ENCODE results near the gene MKI67. TPM values are rescaled to one million over a fixed set of nuclear protein-coding genes. Genes with fewer than 3 reads are reported as not detected.

Gene MKI67
- total RNA-seq, 2 donors from 2014 or later, result 10.8 to 39.5 TPM

DNA sequence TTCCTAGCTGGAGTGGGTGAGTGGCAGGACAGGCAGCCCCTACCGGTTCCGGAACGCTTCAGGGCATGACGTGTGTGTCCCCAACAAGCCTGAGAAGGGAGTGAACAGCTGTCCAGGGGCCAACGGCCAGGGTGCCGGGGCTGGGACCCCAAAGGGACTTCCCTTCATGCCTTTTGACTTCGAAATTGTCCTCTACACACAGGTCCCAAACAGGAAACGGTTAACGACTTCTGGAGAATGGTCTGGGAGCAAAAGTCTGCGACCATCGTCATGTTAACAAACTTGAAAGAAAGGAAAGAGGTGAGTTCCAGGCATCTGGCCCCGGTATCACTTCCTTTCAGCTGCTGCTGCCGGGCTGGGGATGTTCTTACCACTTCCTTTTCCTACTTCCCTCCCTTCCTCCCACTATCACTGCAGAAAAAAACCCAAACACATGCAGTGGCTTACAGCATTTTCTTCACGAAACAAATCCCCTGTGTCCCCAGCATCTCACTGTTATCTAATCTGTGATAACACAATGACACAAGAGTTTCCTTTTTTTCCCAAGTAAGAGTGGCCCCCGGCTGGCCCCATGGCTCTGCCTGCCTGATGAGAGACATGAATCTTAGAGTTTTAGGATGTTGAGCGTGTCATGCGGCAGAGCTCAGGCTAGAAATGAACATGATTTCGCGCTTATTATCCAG lies 63.2 kb downstream of the MKI67 start:
- intact Hi-C loops (cut with DNase I, micrococcal nuclease), result no loop called here
- ATAC-seq (no peak), DNase-seq (peak in 1 of 2 donors; percentile 46)

GRCh38 chr10:128062331-128062880 lies 63.8 kb downstream of the MKI67 start:
- ATAC-seq (no peak), DNase-seq (peak in 1 of 2 donors; percentile 29)
- intact Hi-C loops (cut with DNase I, micrococcal nuclease), result no loop called here

DNA sequence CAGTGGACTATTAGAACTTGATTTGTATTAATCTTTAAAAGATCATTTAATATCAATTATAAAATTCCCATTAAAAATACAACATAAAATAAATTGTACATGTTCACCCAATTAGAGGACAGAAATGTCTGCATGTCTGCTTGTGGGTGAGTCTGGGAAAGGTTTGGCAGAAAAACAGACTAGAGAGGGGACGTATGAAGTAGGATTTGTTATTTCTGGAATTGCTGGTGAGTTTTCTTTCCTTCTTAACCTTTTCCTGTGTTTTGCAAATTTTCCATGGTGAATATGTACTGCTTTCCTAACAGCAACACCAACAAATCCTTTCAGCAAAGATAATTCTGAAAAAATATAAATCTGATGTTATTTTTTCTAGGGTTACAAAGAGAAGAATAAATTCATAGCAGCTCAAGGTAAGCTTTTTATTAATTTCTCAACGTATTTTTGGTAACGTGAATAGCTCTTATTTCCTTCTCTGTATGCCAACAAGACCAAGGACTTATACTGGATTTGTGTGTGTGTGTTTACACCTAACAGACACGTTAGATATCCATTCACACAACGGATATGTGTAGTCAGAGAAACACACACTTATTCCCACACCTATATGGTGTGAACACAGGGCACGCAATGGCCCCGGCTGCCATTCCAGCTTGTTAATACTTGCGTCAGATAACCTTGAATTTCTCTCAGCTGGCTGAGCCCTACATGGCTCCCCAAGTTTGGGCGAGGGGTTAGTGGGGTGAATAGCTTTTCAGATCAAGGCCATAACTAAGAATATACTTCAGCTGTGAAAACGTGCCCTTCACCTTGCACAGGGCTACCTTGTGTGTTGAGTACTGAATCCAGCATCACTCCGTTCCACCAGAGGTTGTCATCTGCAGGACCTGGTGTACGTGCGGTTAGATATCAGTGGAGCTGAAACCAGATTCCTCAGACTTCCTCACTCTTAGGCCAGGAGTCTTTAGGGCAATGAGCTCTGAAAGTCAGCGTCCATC lies 64.6 kb downstream of the MKI67 start:
- ATAC-seq, result no peak

DNA sequence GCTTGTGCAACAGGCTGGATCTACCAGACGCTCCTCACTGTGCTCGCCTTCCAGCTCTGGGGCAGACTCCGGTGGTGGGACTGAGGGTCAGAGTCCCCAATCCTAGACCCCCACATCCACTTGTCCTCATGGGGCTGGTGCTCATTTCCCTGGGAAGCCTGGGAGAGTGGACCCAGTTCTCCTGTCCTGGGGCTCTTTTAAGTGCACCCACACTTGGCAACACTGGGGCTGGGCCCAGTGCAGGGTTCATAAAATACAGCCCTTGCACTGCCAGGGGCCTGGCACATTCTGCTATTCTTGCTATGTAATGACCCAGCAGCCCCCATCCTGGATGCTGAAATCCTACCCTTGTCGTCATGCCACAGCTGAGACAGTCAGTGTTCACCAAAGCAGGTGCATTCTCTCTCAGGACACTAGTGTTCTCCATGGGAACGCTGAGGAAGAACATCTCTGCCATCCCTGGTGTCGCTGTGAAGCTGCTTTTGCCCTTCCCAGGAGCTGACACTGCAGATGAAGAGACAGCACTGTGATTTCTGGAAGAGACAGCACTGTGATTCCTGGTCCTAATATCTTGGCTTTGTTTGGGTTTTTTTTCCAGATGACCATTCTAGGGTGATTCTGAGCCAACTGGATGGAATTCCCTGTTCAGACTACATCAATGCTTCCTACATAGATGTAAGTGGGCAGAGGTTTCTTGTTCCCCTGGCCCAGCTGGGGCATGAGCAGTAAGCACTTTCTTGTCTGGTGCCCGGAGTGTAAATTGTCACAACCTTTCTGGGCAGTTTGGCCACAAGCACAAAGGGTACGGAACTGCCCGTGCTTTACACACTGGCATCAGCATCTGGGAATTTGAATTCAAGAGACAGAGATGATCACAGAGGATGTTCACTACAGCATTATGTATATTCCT lies 65.6 kb downstream of the MKI67 start:
- DNase-seq (peak in 1 of 2 donors; percentile 18), ATAC-seq (no peak)

More for the DNA sequence above, 64.6 kb downstream of the MKI67 start:
- DNase-seq, result peak in 1 of 2 donors; percentile 18
- intact Hi-C loops (cut with DNase I, micrococcal nuclease), result no loop called here

DNA sequence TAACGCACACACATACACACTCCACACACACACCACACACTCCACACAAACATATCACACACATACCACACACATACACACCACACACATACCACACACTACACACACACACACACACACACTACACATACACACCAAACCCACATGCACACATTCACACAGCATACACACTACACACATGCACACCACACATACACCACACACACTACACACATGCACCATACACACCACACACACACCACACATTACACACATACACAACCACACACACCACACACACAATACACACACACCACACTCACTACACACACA lies 66.3 kb downstream of the MKI67 start:
- intact Hi-C loops (cut with DNase I, micrococcal nuclease), result no loop called here
- no peak for DNase-seq
- ATAC-seq, result no peak

More for the DNA sequence above, 65.6 kb downstream of the MKI67 start:
- intact Hi-C loops (cut with DNase I, micrococcal nuclease), result no loop called here

GRCh38 chr10:128059266-128059981 lies 66.8 kb downstream of the MKI67 start:
- intact Hi-C loops (cut with DNase I, micrococcal nuclease), result no loop called here
- DNase-seq (peak in 1 of 2 donors; percentile 14), ATAC-seq (no peak)

DNA sequence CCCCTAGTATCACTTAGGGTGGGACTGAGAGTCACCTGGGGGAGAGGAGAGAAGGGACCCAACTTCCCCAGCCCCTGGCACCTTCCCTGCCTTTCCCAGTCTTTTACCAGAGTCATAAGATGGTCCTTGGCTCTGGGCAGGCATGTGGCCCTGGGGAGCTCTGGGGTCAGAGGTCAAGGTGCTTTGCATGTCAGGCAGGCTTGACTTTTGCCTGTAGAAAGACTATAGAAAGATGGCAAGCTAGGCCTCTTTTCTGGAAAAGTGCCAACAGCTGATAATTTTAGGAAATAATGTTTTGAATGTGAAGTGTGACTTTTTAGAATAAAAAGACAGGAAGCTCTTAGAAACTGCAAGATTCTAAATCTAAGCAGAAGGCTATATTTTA lies 67.5 kb downstream of the MKI67 start:
- intact Hi-C loops (cut with DNase I, micrococcal nuclease), result no loop called here
- ATAC-seq (no peak), DNase-seq (peak in 1 of 2 donors; percentile 16)

DNA sequence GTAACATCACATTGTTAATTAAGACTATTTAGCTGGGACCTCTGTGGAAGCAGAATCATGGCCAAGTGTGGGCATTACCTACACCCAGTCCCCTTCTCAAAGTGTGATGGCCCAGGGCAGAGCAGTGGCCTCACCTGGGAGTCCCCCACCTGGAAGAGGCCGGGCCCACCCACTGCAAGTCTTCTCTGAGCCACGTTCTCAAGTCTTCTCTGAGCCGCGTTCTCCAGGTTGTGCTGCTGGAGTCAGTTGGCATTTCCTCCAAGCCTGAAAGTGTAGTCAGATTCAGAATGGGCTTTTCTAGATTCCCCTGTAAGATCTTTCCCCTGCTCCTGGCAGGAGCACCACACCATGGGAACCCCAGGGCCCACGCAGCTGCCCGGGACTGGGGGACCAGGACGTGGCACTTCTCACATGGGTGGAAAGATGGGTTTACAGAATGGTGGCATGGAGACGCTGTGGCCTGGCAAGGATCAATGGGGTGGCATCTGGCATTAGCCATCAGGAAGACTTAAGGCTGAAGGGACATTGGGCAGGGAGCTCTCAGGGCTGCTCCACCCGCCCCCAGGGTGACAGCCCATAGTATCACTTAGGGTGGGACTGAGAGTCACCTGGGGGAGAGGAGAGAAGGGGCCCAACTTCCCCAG lies 68.0 kb downstream of the MKI67 start:
- DNase-seq, result peak in 1 of 2 donors; percentile 8
- no peak for ATAC-seq
- intact Hi-C loops (cut with DNase I, micrococcal nuclease), result no loop called here

DNA sequence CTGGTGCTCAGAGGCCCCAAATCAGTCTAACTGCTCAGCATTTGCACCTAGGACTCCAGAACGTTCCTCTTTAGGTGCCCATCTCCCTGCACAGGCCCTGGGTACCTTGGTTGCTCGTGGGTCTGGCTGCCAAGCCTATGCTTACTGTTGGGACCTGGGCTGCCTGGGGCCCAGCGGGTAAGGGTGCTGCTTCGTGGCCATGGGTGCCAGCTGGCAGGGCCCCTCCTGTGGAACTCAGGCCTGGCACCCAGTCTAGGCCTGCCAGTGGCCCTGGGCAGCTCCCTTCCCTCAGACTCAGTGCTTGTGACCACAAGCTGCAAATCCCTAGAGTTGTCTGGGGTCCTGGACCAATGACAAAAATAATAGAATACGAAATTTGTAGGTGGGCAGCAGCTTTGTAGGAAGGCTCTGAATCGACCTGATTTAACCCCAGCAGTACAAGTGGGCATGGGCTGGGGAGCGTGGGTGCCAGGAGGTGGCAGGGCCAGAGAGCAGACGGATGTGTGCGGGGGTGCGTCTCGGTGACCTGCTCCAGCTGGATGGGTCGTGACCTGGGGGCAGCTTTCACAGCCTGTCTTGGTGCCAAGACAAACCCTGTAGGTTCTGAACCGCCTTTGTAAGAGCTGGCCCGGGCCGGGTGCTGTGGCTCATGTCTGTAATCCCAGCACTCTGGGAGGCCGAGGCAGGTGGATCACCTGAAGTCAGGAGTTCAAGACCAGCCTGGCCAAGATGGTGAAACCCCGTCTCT lies 69.7 kb downstream of the MKI67 start:
- no peak for ATAC-seq
- DNase-seq, result peak in 1 of 2 donors; percentile 22
- intact Hi-C loops (cut with DNase I, micrococcal nuclease), result no loop called here

- ATAC-seq (no peak), DNase-seq (peak in 1 of 2 donors; percentile 19)
- intact Hi-C loops (cut with DNase I, micrococcal nuclease), result no loop called here
These were observed 71.0 kb downstream of the MKI67 start for GRCh38 chr10:128055061-128055868.

GRCh38 chr10:128054163-128054970 lies 71.9 kb downstream of the MKI67 start:
- ATAC-seq, result no peak

GRCh38 chr10:128053356-128053755 lies 72.9 kb downstream of the MKI67 start:
- peak; percentile 2 to 17 for DNase-seq
- intact Hi-C loops (cut with DNase I, micrococcal nuclease), result no loop called here
- no peak for ATAC-seq

More at GRCh38 chr10:128054163-128054970, 71.9 kb downstream of the MKI67 start:
- DNase-seq, result peak; percentile 3 to 32
- intact Hi-C loops (cut with DNase I, micrococcal nuclease), result no loop called here

GRCh38 chr10:128052696-128053095 lies 73.5 kb downstream of the MKI67 start:
- no peak for ATAC-seq
- intact Hi-C loops (cut with DNase I, micrococcal nuclease), result no loop called here
- DNase-seq, result peak; percentile 4 to 11

DNA sequence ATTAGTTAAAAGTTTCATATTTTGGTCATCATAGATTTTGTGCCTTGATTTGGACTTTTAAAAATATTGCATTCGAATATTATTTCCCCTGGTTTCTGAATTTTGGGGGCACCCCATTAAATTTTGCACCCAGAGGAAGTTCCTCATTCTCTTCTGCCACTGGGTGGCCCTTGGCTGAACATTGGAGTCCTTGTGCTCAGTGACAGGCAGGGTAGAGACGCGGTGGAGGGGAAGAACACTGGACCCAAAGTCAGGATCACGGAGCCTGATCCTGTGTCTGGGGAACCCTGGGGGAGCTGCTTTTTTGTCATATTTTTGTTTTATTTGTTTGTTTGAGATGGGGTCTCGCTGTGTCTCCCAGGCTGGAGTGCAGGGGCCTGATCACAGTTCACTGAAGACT lies 74.7 kb downstream of the MKI67 start:
- intact Hi-C loops (cut with DNase I, micrococcal nuclease), result no loop called here
- ATAC-seq, result no peak
- DNase-seq, result peak in 1 of 2 donors; percentile 27

DNA sequence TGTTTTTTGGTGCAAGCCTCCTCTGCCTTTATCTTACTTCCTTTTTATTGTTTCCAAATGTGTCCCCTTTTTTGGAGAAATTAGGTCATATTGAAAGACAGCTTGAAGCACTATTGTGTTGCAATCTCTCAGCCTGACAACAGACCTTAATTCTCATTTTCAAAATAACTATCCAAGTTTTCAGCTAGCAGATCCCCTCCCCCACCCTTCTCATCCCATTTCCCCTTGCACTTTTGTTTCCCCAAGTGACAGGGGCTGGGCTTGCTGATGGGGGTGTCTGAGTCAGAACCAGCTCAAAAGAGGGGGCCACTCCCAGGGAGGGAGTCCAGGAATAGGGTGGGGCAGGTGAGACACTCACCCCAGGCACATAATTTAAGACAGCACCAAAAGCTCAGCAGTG lies 75.3 kb downstream of the MKI67 start:
- ATAC-seq (no peak), DNase-seq (peak in 1 of 2 donors; percentile 31)

More for the DNA sequence above, 75.3 kb downstream of the MKI67 start:
- intact Hi-C loops (cut with DNase I, micrococcal nuclease), result no loop called here

All from left colon (tissue), 2 donors.